GM19043 (cell line): ENCODE measurements around the gene COL11A2.
"Not testable (repeated sequence)": the region's sequence is repeated elsewhere in the genome, so short reads cannot be mapped to it uniquely, and the experiment has no call there.

ENCODE experiments used
- ATAC-seq: cut with Tn5 transposase; IDR thresholded peaks from one replicate; pipeline ENCODE4 v1.9.1; 2021; ENCODE audit warnings: low read depth; ENCODE audit not compliant: unreplicated experiment

COL11A2 gene

DNA sequence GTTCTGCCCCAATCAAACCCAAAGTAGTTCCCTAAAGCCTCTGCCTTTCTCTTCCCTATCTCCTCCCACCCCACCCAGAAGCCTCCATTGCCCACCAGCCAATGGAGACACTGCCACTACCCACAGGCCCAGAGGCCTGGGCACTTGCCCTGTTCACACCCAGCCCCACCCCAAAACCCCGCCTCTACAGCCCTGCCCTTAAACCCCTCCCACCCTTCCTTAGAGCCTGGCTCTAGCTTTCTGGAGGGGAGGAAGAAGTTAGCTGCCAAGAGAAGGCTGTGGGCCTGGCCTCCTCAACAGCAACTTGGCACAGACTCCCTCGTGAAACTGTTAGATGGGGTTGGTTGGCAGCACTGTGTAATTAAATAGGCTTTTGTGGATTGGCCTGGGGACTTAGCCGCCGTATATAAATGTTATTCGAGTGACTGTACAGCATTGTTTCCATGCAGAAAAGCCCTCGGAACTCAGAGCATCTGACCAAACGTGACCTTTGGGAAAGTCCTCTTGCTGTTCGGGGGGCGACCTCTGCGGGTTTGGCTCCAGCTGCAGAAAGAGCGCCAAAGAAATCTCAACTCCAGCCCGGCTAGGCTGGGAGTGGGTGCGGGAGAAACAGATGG lies 31.4 kb downstream of the COL11A2 start:
- no peak for ATAC-seq

DNA sequence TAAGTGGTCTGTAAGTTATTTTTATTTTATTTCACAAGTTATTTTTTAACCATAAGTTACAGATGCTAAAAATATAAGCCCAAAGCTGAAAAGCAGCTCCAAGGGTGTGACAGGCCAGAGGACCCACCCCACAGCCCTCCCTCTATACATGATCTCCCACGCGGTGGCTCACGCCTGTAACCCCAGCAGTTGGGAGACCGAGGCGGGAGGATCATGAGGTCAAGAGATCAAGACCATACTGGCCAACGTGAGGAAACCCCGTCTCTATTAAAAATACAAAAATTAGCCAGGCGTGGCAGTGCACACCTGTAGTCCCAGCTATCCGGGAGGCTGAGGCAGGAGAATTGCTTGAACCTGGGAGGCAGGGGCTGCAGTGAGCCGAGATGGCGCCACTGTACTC lies 32.2 kb downstream of the COL11A2 start:
- no peak for ATAC-seq

DNA sequence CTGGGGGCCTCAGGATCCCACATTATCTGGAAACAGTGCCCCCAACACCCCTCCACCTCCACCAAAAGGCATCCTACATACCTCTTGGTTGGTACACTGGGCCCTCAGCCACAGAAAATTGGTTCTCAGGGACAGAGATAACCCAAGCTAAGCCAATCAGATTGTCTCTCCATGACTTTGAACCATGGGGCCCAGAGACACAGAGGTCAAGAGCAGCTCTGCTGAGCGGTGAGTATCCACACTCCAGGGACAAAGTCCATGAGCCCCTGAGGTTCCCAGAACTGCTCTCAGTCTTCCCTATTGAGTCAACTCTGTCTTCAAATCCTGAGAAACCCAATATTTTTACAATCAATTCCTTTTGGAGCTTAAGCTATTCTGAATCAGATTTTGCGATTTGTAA lies 35.3 kb downstream of the COL11A2 start:
- no peak for ATAC-seq

DNA sequence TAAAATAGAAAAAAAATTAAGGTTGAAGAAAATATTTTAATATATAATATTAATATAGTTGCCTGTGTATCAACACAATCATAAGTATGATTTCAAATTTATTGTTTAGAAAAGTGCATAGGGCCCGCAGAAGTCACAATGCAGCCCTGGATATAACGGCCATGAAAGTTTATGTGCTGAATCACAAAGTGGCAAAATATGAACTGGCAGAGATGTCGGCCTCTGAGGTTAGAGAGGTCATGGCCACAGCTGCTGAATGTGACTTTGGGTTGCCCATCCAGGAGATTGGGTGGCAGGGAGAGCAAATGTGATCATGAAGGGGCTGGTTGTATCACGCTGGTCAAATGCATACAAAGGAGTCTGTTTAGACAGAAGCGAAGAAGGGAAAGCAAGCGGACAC lies 35.7 kb downstream of the COL11A2 start:
- ATAC-seq: no peak

DNA sequence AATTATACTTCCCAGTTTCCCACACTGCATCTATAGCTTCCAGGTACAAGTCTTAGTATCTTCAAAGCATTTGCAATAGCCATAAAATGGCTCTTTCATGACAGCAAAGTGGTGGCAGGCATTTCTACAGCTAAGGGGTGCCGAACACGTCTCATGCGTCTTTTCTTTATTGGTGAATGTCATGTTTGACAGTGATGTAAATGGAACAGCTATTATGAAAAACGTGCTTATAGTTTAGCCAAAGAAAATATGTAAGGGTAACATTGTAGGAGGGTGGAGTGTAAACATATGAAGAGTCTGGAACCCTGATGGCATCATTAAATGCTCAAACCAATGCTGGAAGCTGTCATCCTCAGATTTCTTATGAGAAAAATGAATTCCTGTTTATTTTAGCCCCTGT lies 37.9 kb downstream of the COL11A2 start:
- no peak for ATAC-seq

DNA sequence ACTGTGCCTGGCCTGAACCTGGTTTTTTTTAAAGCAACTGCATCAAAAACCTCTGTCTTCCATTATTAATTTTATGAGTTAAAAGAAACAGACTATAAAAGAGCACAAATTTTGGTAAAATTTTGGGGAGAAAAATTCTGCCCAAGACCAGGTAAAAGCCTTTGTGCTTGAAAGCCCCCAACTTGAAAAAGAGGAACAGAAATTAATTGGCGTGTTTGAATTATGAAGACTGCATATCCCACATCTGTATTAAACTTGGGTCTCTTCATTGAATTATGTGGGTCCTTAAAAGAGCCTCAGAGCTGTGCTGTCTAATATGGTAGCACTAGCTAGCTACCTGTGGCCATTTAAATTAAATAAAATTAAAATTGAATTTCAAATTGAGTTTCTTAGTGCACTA lies 41.2 kb downstream of the COL11A2 start:
- ATAC-seq: no peak

GRCh38 chr6:33150560-33150959 lies 41.7 kb downstream of the COL11A2 start:
- ATAC-seq: not testable (repeated sequence)

DNA sequence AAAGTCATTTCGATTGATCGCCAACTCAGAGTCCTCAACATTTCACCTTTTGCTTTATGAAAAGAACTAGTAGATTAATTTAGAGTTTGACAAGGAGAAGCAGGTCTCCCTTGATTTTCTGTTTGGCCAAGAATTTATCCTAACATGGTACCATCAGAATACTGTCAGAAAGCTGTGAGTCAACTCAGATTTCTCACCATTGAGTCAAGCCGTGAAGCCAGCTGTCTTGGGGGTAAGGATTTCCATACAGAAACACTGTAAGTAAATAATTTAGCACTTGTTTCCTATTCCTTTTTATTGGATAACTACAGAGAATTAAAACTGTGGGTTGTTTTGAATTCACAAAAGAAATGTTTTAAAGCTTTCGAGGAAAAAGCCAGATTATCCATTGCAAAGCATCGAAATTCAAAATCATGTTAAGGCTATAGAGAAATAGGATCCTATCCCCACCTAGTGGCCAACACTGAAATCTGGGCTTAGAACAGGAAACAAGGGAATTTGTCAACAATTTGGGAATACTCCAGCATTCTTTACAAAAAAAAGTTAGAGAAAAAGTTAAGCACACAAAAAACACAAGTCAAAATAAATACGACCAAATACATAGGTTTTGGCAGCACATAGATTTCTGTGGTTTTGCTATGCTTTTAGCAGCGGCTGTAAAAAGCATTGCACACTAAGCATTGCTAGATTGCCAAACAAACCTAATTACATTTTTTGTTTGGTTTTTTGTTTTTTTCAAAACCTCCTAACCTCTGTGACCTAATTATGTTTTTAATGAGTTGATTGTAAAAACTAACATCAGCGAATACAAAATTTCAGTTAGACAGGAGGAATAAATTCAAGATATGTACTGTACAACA lies 44.2 kb downstream of the COL11A2 start:
- ATAC-seq: no peak

DNA sequence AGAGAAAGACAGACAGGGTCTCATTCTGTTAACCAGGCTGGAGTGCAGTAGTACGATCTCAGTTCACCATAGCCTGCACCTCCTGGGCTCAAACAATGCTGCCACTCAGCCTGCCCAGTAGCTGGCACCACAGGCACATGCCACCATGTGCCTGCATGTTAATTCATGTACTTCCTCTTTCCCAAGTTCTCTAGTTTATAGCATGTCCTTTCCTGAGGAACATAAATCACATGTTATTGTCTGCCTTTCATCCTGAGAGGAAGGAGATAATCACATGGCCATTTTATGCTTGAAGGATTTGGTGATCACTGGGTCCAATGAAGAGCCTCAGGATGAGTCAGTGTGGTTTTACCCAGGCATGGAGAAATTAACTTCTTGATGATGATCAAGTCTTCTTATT lies 47.9 kb downstream of the COL11A2 start:
- no peak for ATAC-seq

DNA sequence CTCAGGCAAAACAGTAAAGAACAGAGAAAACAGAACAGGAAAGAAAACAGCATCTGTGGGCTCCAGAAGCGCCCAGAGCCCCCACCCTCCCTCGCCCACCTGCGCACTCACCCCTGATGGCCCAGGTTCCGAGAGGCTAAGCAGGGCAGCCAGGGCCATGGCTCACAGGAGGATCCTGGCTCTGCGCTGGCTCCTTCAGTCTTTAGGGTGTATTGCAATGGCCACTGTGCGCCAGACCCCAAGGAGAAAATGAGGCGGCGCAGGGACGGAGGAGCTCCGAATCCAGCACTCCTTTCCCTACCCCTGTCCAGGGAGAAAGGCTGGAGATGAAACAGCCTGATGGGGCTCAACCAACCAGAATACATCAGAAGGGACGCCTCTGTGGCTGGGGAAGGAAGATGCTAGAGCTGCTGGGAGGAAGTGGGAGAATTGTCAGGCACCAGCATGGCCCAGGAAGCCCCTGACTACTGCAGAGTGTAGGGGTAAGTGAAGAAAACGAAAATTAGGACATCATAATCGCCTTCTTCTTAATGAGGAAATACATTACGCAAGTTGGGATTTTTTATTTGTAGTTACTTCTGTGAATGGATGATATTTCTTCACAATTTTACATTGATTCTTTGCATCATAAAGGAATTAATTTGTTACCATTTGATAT lies 49.0 kb downstream of the COL11A2 start:
- no peak for ATAC-seq

DNA sequence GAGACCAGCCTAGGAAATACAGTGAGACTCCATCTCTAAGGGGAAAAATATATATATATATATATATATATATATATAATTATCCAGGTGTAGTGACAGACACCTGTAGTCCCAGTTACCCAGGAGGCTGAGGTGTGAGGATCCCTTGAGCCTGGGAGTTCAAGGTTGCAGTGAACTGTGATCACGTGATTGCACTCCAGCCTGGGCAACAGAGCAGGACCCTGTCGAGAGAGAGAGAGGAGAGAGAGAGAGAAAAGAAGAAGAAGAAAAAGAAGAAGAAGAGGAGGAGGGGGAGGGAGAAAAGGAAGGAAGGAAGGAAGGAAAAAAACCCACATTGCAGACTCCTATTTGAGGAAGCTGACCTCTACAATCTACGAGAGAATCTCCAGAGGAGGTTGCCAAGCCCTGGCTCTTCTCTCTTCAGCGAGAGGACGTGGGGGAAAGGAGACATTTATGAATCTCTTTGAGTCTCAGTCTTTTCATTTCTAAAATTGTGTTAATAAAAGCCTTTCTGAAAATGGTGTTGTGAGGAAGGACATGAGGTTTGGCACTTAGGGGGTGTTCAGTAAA lies 49.7 kb downstream of the COL11A2 start:
- no peak for ATAC-seq

- no peak for ATAC-seq
These were observed 51.7 kb downstream of the COL11A2 start for GRCh38 chr6:33140556-33140955.

GRCh38 chr6:33139596-33140206 lies 52.6 kb downstream of the COL11A2 start:
- no peak for ATAC-seq

GRCh38 chr6:33136310-33136900 lies 55.9 kb downstream of the COL11A2 start:
- ATAC-seq: no peak

GRCh38 chr6:33132081-33132524 lies 60.2 kb downstream of the COL11A2 start:
- no peak for ATAC-seq

DNA sequence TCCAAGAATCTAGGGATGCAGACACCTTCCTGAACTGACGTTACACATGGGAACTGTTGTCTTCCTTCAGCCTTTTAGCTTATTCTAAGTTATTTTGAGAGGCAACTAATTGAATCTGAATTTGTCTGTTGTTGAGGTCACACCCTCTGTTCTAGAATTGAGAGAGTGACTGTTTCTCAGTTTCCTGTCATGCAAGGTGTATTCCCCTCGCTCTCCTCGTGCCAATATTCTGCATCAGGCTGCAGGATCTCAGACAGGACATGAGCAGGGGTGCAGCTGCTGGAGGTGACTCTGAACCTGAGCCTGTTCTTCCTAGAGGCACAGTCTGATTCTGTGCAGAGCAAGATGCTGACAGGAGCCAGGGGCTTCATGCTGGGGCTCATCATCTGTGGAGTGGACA lies 63.9 kb downstream of the COL11A2 start:
- ATAC-seq: no peak

DNA sequence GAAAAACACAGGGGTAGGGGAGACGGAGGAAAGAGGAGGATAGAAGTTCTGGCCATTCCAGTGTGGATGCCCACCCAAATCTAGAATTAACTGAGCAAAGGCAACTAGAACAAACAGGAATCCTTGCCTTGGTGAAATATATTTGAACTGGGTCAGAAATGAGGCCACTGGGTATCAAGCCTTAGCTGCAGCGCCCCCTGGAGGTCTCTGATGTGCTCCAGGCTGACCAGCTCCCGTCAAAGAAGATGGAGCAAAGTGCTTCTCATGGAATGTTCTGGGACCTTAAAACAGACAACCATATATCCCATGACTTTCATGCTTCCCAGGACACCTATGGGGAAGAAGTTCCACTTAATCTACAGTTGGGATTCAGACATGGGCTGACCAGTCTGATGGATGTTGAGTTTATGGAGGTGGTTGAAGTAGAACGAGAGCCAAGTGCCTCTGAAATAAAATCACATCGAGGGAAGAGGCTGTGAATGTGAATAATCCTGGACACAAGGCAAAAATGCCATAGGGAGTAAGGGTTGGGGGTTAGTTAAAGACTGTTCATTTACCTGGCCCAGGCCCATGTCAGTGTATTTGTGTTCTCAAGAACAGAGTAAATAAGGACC lies 66.1 kb downstream of the COL11A2 start:
- no peak for ATAC-seq

DNA sequence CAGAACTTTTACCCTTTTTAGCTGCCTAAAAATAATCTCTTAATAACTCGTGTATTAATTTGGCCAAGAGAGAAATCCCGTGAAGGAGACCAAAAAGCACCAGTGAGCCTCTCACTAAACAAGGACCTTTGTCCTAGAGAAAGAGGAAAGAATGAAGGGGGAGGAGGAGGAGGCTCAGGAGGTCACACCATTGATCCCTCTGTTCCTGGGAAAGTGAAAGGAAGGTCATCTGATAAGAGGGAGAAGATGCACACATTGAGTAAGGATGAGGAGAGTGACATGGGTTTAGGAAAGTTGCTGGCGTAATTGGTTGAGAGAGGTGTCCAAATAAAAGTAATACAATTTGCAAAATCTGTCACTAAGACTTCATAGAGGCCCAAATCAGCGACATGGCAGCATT lies 67.3 kb downstream of the COL11A2 start:
- no peak for ATAC-seq

GRCh38 chr6:33124525-33124901 lies 67.8 kb downstream of the COL11A2 start:
- ATAC-seq: no peak
